GM20000 (cell line): Measurements from ENCODE around the gene PTPRG.

Source experiments
- DNase-seq: peaks from one replicate; pipeline ENCODE4 v3.0.0; 2012; ENCODE audit warnings: low spot score
- TF ChIP-seq, protein P1 (sequence below): IDR thresholded peaks from 2 replicates; pipeline ENCODE4 v1.5.1; 2012; ENCODE audit warnings: mild to moderate bottlenecking, control low read depth; ENCODE audit errors: extremely low read depth, missing control alignments

PTPRG gene

GRCh38 chr3:61768284-61769037 is 207.1 kb downstream of the PTPRG start:
- no peak for DNase-seq
- TF ChIP-seq, protein P1, sequence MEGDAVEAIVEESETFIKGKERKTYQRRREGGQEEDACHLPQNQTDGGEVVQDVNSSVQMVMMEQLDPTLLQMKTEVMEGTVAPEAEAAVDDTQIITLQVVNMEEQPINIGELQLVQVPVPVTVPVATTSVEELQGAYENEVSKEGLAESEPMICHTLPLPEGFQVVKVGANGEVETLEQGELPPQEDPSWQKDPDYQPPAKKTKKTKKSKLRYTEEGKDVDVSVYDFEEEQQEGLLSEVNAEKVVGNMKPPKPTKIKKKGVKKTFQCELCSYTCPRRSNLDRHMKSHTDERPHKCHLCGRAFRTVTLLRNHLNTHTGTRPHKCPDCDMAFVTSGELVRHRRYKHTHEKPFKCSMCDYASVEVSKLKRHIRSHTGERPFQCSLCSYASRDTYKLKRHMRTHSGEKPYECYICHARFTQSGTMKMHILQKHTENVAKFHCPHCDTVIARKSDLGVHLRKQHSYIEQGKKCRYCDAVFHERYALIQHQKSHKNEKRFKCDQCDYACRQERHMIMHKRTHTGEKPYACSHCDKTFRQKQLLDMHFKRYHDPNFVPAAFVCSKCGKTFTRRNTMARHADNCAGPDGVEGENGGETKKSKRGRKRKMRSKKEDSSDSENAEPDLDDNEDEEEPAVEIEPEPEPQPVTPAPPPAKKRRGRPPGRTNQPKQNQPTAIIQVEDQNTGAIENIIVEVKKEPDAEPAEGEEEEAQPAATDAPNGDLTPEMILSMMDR = no peak

GRCh38 chr3:61769266-61769990 is 208.1 kb downstream of the PTPRG start:
- TF ChIP-seq, protein P1 = no peak
- no peak for DNase-seq

GRCh38 chr3:61771976-61772375 is 210.6 kb downstream of the PTPRG start:
- DNase-seq = no peak
- TF ChIP-seq, protein P1 = no peak

GRCh38 chr3:61772456-61772855 is 211.1 kb downstream of the PTPRG start:
- TF ChIP-seq, protein P1 = no peak
- DNase-seq = no peak

GRCh38 chr3:61774279-61774890 is 213.0 kb downstream of the PTPRG start:
- TF ChIP-seq, protein P1 = no peak
- no peak for DNase-seq

GRCh38 chr3:61776390-61776789 is 215.0 kb downstream of the PTPRG start:
- no peak for DNase-seq
- TF ChIP-seq, protein P1 = no peak

GRCh38 chr3:61777483-61777882 is 216.1 kb downstream of the PTPRG start:
- TF ChIP-seq, protein P1 = no peak
- DNase-seq = no peak
